Ascending aorta (tissue), 2 donors: ENCODE measurements around the gene ELFN2. TPM values are rescaled to one million over a fixed set of nuclear protein-coding genes. Genes with fewer than 3 reads are reported as not detected.

Experiments used
- DNase-seq, 2 donors: peaks; one replicate each; pipeline ENCODE4 v3.0.0-alpha.2; 2019; ENCODE audit warnings: low spot score in 2 of 2
- H3K27ac ChIP-seq, 2 donors: fragments of 200-600 bp; sonication (generic); one replicate each; pipeline ENCODE4 v1.5.1; 2016 to 2017; ENCODE audit warnings: mild to moderate bottlenecking in 1 of 2
- H3K27me3 ChIP-seq: fragments of 200-600 bp; sonication (generic); one replicate; pipeline ENCODE4 v1.5.1; 2017
- H3K36me3 ChIP-seq, 2 donors: fragments of 200-600 bp; sonication (generic); one replicate each; pipeline ENCODE4 v1.5.1; 2016
- H3K4me1 ChIP-seq, 2 donors: fragments of 200-600 bp; sonication (generic); one replicate each; pipeline ENCODE4 v1.5.1; 2016 to 2017; ENCODE audit warnings: mild to moderate bottlenecking in 1 of 2
- H3K4me3 ChIP-seq, 2 donors: fragments of 200-600 bp; sonication (generic); one replicate each; pipeline ENCODE4 v1.5.1; 2016 to 2017; ENCODE audit warnings: mild to moderate bottlenecking in 1 of 2
- H3K9me3 ChIP-seq, 2 donors: fragments of 200-600 bp; sonication (generic); one replicate each; pipeline ENCODE4 v1.5.1; 2016
- CTCF ChIP-seq, 3 experiments: fragments of 200-600 bp in 2 of 3; fragments of 450-650 bp in 1 of 3; sonication (generic) in 2 of 3; IDR thresholded peaks; one replicate each; pipeline ENCODE4 v1.5.1; 2016 to 2019; ENCODE audit warnings: antibody characterized with exemption in 3 of 3, mild to moderate bottlenecking in 1 of 3, moderate library complexity in 1 of 3
- intact Hi-C: fragments of 100-400 bp; cut with DNase I; formaldehyde crosslinking; loops from one replicate; pipeline ENCODE4 v1.15.1; 2023
- total RNA-seq: library from RNA; depleted of rRNA; stranded (reverse); fragments of >200 nt; gene quantifications from one replicate; pipeline ENCODE4 v1.1.0, GENCODE V29; 2016

The ELFN2 gene
- total RNA-seq, 1 donor from 2014 or later = not detected

- H3K27ac ChIP-seq = no peak overlapping the region
- H3K4me1 ChIP-seq = no peaks in the 10 kb centered on the region
- TF ChIP-seq CTCF (IDR thresholded peaks at IDR 0.05) = no peak
- H3K4me3 ChIP-seq = no peak overlapping the region
- no peaks in the 10 kb centered on the region for H3K9me3 ChIP-seq
- peaks cover 14% of the 10 kb centered on the region for H3K27me3 ChIP-seq
- no peak for DNase-seq
- intact Hi-C loops = no loop called here
- H3K36me3 ChIP-seq = no peaks in the 10 kb centered on the region
Measured at GRCh38 chr22:37337204-37337943, 89.9 kb downstream of the ELFN2 start.

- Histone ChIP-seq H3K27me3 (peaks cover 15% of the 10 kb centered on the region), H3K27ac (no peak overlapping the region), H3K4me3 (no peak overlapping the region), H3K9me3 (no peaks in the 10 kb centered on the region), H3K4me1 (no peaks in the 10 kb centered on the region), H3K36me3 (no peaks in the 10 kb centered on the region)
- DNase-seq = no peak
- TF ChIP-seq CTCF (IDR thresholded peaks at IDR 0.05) = no peak
- intact Hi-C loops = no loop called here
Measured at GRCh38 chr22:37336579-37336978, 90.7 kb downstream of the ELFN2 start.

GRCh38 chr22:37335806-37336199 is 91.5 kb downstream of the ELFN2 start:
- no peak overlapping the region for H3K4me3 ChIP-seq
- no peaks in the 10 kb centered on the region for H3K9me3 ChIP-seq
- DNase-seq = no peak
- H3K4me1 ChIP-seq = no peaks in the 10 kb centered on the region
- intact Hi-C loops = no loop called here
- no peak for TF ChIP-seq CTCF (IDR thresholded peaks at IDR 0.05)
- H3K36me3 ChIP-seq = no peaks in the 10 kb centered on the region
- no peak overlapping the region for H3K27ac ChIP-seq
- H3K27me3 ChIP-seq = peaks cover 19% of the 10 kb centered on the region

GRCh38 chr22:37334859-37335805 is 92.1 kb downstream of the ELFN2 start:
- Histone ChIP-seq H3K9me3 (no peaks in the 10 kb centered on the region), H3K4me1 (no peaks in the 10 kb centered on the region), H3K27ac (no peak overlapping the region), H3K36me3 (no peaks in the 10 kb centered on the region), H3K4me3 (no peak overlapping the region), H3K27me3 (peaks cover 19% of the 10 kb centered on the region)
- no peak for DNase-seq
- no peak for TF ChIP-seq CTCF (IDR thresholded peaks at IDR 0.05)
- intact Hi-C loops = no loop called here

GRCh38 chr22:37334461-37334858 is 92.8 kb downstream of the ELFN2 start:
- H3K4me3 ChIP-seq = no peak overlapping the region

More at GRCh38 chr22:37334461-37334858, 92.8 kb downstream of the ELFN2 start:
- Histone ChIP-seq H3K36me3 (no peaks in the 10 kb centered on the region), H3K4me1 (no peaks in the 10 kb centered on the region), H3K9me3 (no peaks in the 10 kb centered on the region), H3K27ac (no peak overlapping the region), H3K27me3 (peaks cover 19% of the 10 kb centered on the region)
- TF ChIP-seq CTCF (IDR thresholded peaks at IDR 0.05) = no peak
- no peak for DNase-seq
- intact Hi-C loops = no loop called here
